GM19468 (cell line): ENCODE data around the gene TPI1.
A peak's percentile ranks its signal among the peaks of the same experiment; 100 is the strongest.

Experiments
- ATAC-seq: cut with Tn5 transposase; IDR thresholded peaks from one replicate; pipeline ENCODE4 v1.9.1; 2021; ENCODE audit warnings: mild to moderate bottlenecking, moderate library complexity, moderate number of reproducible peaks; ENCODE audit not compliant: unreplicated experiment; ENCODE audit errors: extremely low read depth

Gene TPI1

DNA sequence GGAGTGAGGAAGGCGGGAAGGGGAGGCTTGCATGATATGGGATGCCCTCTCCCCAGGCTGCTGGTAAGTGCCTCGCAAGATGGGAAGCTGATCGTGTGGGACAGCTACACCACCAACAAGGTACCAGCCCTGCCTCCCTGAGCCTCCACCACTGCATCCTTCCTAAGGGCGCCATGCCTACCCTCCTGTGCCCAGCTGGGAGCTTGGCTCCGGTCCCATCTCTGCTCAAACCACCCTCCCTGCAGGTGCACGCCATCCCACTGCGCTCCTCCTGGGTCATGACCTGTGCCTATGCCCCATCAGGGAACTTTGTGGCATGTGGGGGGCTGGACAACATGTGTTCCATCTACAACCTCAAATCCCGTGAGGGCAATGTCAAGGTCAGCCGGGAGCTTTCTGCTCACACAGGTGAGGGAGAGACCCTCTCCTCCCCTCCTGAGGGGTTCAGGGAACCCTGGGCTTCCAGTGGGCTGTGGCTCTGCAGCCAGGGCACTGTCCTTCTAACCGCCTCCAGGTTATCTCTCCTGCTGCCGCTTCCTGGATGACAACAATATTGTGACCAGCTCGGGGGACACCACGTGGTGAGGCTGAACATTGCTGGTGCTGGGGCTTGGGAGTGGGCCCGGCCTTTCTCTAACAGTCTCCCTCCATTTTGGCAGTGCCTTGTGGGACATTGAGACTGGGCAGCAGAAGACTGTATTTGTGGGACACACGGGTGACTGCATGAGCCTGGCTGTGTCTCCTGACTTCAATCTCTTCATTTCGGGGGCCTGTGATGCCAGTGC is 24.0 kb upstream of the TPI1 start:
- no peak for ATAC-seq

DNA sequence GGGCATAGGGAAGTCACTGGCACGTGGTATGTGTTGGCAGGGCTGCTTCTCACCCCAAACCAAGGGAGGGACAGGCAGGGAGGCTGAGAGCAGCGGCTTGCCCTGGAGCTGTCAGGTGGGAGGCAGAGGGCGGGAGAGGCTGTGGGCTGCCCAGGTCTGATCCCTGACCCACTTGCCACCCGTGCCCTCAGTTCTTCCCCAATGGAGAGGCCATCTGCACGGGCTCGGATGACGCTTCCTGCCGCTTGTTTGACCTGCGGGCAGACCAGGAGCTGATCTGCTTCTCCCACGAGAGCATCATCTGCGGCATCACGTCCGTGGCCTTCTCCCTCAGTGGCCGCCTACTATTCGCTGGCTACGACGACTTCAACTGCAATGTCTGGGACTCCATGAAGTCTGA is 21.9 kb upstream of the TPI1 start:
- no peak for ATAC-seq

DNA sequence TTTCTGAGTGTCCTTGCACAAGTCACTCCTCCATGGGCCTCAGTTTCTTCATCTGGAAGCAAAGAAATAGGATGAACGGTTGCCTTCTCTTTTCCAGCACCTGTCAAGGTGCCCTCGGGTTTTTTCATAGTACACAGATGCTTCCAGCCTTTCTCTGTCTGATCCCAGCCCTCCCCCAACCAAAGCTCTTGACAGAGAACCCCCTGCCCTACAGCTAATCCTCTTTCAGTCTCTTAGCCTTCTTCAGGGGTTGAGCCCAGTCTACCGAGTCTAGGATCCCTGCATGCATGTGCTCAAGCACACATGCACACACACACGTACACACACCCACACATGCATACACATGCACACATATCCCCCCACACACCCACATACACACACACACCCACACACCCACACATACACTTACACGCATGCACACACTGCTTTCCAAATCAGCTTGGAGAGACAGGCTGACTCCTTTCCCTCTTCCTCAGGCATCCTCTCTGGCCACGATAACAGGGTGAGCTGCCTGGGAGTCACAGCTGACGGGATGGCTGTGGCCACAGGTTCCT is 20.9 kb upstream of the TPI1 start:
- ATAC-seq: no peak

DNA sequence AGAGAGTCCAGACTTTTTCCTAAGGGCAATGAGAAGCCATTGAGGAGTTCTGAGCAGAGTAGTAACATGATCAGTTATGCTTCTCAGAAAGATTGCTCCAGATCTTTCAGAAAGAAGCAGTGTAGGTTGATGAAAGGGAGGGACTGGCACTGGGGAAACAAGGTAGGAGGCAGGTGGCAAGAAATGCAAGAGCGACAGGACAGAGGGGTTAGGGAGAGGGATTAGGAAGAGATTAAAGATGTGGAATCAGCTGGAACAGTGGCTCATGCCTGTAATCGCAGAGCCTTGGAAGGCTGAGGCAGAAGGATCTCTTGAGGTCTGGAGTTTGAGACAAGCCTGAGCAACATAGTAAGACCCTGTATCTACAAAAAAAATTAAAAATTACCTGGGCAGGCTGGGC is 19.7 kb upstream of the TPI1 start:
- ATAC-seq: no peak

DNA sequence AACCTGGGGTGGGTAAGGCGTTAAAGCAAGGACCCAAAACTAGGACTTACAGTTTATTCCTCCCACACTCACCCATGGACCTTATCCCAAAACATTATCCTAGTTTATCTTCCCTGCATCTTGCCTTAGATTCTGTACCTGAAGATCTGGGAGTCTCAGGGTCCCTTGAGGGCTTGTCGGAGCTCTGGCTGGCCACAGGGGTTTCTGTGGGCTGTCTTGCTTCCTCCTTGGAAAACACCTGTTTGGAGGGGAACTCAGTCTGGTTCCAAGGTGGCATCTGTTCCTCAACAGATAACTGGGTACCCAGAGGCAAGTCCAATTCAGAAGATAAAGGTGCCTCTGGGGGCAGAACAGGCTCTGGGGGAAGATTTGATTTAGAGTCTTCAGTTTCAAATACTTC is 17.9 kb upstream of the TPI1 start:
- ATAC-seq: no peak

DNA sequence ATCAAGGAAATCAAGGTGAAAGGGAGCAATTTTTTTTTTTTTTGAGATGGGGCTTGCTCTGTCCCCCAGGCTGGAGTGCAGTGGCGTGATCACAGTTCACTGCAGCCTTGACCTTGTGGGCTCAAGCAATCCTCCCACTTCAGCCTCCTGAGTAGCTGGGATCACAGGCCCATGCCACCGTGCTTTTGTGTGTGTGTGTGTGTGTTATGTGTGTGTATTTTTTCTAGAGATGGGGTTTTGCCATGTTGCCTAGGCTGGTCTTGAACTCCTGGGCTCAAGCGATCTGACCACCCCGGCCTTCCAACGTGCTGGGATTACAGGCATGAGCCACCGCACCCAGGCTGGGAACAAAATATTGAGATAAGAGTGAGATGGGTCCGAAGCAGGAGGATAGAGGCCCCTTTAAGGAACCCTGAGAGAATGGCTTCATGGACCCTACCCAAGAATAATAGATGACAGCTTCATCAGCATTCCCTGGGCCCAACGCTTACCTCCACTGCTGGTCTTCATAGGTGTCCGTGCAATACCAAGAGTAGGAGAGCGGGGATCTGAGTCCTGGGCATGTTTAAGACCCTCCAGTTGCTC is 17.3 kb upstream of the TPI1 start:
- ATAC-seq: no peak

DNA sequence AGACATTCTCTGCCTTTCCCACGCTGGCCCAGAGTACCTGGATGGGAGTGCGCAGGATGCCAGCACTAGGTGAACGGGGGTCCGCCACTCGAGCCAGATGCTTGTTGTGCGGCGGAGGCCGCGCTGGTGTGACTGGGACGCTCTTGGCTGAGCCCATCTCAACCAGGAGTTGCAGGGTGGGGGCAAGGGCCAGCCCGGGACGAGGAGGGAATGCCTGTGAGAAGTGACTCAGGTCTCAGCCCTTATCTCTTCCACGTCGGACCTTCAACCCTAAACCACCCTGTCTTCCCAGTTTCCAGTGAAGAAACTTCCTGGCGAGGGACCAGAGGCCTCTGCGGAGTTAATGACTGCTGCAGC is 16.6 kb upstream of the TPI1 start:
- ATAC-seq: no peak

DNA sequence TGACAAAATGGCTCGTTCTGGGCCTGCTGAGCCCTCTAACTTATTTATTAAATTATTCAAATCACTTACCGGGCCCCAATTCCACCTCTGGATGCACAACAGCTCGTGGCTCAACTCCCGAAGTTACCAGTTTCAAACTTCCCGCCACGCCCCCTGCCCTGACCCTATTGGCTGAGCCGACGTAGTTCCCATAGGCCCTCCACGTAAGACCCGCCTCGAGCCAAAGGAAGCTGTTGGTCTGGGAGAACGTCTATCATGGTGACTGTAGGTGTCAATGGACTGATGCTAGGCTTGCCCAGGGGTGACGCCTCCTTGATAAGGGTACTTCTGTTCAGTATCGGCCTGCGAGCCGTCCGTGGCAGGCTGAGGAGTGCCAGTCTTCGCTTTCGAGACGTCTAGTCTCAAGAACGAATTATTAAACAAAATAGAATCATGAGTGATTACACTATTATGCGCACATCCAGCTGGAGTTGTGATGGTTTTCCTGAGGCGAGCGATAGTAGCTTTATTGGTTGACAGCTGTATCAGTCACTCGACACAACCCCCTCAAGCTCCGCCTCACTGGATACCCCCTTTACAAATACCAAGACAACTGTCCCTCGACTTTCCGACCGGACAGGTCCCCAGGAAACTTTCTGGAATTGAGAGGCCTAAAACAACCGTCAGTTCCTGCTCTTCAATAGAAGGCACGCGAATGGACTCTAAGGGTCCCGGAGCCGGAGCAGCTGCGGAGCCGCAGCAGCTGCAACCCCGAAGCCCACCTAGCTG is 16.0 kb upstream of the TPI1 start, which contains the start of gene CDCA3:
TSS of gene CDCA3 (minus strand) at position 134 of the 768 bp plus-strand sequence. CDS start 334 bp downstream, outside the sequence.
- ATAC-seq: peak; percentile 40

DNA sequence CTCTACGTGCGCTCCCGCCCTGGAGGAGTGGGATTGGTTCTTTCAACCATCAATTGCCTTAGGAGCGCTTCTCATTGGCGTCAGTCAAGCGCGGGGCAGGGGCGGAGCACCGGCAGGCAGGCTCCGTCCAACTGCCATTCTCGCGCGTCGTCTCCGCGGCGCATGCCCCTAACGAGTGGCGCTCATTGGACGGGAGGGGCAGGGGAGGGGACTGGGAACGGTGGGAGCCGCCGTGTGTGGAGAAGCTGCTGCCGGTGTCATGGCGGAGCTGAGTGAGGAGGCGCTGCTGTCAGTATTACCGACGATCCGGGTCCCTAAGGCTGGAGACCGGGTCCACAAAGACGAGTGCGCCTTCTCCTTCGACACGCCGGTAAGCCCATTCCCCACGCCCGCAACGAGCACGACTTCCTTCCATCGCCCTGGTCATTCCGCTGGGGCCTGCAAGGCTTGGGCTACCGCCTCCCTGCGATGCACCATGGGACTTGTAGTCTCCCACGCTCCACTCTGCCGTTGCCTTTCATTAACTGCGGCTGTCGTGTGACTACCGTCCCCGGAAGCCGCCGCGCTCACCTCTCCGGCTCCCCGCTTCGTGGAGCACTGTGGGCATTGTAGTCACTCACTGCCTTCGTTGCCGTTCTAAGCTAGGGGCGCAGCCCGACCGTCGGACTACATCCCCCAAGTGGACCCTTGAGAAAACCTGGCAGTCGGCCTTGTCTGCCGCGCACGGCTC is 15.2 kb upstream of the TPI1 start, which contains the start of gene USP5:
TSS of gene USP5 (plus strand) at position 230 of the 730 bp plus-strand sequence. CDS start at position 260, 30 bp downstream.
- peak; percentile 82 for ATAC-seq

DNA sequence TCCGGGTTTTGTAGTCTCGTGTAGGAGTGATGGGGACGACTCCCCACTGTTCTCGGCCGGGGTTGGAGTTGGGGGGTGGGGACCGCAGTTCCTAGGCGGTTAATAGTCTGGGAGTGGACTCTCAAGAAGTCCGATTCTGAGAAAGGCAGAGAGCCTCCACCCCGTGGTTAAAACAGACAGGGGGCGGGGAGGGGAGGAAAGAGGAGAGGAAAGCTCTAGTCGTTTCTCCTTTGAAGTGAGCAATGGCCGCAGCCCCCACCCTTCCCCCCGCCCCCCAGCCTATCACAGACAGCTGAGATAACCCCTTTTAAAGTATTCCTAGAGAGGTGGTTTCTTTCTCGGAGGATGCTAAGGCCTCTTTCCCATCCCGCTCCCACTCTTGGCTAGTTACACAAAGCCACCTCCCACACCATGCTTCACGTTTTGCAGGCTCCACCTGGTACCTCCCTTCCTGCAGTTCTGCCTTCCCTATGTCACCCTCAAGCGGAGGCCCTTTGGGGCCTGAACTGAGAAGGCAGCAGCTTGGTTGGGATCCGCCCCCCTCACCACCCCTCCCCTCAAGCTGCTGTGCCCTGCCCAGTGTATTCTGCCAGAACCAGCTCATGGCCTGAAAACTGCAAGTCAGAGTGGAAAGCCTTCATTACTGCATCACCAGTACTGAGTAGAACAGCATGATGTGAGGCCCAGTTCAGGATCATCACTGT is 14.5 kb upstream of the TPI1 start:
- no peak for ATAC-seq

DNA sequence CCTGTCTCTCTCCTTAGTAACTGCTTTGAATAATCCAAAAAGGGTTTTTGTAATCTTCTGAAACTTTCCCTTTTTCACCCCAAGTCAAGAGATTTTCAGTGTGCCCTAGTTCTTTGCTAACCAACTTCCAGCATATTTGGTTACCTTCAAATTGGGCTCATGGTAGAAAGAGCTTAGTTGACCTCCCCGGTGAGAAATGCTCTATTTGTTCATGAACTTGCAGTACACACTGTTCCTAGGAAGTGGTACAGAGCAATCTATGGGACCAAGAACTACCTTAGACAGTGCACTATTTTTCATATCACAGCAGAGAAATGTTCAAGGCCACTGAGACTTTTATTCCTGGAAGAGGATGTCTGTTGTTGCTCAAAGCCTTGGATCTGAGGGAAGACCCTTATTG is 13.7 kb upstream of the TPI1 start:
- ATAC-seq: no peak

DNA sequence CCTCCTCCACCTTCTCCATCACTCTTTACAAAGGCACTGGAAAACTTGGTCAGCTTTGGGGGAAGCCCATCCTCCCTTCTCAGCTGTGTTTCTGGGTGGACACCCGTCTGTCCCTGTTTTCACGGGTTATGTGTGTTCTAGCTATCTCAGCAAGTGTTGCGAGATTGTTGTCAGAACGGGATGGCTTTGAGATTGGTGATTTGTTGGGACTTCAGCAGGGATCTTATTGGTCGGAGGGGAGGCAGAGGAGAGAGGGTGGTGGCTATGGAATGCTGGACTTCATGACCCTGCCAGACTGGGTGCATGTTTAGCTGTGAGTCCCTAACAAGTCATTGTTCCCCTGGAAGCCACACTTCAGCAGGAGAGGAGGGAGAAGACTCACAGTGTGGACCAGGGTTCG is 13.3 kb upstream of the TPI1 start:
- ATAC-seq: no peak

DNA sequence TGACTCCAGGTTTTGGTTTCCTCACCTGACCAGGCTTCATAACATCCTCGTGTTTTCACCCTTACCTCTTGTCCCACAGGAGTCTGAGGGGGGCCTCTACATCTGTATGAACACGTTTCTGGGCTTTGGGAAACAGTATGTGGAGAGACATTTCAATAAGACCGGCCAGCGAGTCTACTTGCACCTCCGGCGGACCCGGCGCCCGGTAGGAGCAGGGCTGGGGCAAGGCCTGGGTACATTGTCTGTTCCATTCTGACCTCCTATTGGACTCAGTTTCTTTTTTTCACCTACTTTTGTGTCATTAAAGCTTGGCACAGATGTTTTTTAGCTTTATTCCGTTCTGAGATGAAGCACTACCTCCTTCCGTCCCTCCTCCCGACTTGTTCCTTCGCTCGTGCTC is 12.0 kb upstream of the TPI1 start:
- no peak for ATAC-seq

DNA sequence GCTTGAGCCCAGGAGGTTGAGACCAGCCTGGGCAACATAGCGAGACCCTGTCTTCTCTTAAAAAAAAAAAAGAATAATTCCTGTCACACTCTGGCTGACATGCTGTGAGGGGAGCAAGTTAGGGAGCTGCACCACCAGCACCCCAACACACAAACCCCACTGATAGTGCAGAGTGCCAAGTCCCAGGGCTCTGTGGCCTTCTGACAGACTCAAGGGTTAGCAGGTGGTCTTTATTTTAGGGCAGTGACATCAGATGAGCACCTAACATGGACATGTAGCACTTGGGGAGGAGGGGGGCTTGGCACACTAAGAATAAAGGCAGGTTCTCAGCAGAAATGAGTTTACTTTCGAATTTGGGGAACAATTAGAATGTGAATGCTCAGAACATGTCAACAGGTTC is 8.5 kb upstream of the TPI1 start:
- ATAC-seq: no peak

DNA sequence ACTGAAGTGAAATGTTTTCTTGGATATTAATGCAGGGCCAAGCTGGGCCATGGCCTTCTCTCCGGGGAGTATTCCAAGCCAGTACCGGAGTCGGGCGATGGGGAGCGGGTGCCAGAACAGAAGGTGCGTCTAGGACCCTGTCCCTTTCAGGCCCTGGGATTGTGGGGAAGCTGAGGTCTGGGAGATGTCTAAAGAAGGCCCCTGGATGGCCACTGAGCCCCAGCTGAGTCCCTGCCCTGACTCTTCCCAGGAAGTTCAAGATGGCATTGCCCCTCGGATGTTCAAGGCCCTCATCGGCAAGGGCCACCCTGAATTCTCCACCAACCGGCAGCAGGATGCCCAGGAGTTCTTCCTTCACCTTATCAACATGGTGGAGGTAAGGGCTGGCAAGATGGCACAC is 7.2 kb upstream of the TPI1 start:
- ATAC-seq: no peak

DNA sequence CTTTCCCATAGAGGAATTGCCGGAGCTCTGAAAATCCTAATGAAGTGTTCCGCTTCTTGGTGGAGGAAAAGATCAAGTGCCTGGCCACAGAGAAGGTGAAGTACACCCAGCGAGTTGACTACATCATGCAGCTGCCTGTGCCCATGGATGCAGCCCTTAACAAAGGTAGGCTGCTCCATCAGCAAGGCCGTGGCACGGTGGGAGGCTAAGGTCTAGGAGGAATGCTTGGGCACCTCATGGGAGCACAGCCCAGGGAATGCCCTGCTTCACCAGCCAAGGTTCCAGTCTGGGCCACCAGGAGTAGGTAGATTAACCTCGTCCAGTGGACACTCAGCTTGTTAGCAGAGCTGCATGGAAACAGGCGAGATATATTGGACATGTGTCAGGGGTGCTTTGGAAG is 6.4 kb upstream of the TPI1 start:
- ATAC-seq: no peak

DNA sequence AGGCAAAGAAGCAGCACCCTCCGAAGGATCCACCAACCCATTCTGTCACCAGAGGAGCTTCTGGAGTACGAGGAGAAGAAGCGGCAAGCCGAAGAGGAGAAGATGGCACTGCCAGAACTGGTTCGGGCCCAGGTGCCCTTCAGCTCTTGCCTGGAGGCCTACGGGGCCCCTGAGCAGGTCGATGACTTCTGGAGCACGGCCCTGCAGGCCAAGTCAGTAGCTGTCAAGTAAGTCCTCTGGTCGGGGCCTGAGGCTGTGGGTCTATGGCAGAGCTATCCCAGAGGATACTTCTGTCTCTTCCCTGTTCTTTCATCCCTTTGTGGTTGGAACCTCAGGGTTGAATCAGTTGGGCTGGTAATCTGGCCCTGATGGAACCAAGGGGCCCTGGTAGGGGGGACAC is 5.9 kb upstream of the TPI1 start:
- ATAC-seq: no peak

DNA sequence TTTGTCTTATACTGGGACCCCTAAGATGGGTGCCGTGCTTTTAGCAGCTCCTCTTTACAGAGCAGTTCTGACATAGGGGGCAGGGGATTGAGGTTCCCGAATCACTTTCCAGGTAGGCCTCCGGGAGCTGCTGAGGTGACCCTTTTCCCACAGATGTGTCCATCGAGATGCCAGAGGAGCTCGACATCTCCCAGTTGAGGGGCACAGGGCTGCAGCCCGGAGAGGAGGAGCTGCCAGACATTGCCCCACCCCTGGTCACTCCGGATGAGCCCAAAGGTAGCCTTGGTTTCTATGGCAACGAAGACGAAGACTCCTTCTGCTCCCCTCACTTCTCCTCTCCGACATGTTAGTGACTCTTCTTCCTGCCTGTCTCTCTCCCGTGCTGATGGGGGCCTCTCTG is 4.3 kb upstream of the TPI1 start:
- ATAC-seq: no peak

DNA sequence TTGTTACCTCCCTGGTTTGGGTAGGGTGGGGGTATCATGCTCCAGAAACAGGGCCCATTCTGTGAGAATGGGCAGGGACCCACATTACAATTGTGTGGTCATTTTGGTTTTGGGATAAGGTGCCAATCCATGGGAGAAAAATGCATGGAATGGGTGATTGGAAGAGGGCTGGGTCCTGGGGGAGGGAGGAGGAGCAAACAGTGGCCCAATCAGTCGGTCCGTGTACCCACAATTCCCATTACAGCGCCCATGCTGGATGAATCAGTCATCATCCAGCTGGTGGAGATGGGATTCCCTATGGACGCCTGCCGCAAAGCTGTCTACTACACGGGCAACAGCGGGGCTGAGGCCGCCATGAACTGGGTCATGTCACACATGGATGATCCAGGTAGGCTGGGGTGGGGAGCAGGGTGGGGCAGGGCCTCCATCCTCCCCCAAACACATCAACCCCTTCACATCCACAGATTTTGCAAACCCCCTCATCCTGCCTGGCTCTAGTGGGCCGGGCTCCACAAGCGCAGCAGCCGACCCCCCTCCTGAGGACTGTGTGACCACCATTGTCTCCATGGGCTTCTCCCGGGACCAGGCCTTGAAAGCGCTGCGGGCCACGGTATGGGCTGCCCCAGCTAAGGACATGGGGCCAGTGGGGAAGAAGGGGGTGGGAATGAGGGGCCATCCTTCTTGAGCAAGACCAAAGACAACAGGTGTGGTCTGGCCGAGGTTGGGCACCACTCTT is 3.6 kb upstream of the TPI1 start:
- no peak for ATAC-seq
